H9 (cell line): Measurements from ENCODE around the gene CSDE1. TPM values are rescaled to one million over a fixed set of nuclear protein-coding genes. Genes with fewer than 3 reads are reported as not detected.
A peak's percentile ranks its signal among the peaks of the same experiment; 100 is the strongest.

ENCODE experiments used
- DNase-seq: peaks from one replicate; pipeline ENCODE4 v3.0.0-alpha.2; 2017
- H2AFZ ChIP-seq: one replicate; pipeline ENCODE4 v1.6.1; 2013; ENCODE audit warnings: mild to moderate bottlenecking, low read length, control low read depth, moderate library complexity
- H2AK5ac ChIP-seq: 2 replicates; pipeline ENCODE4 v1.6.1; 2013; ENCODE audit warnings: low read length, control low read depth, mixed read lengths; ENCODE audit not compliant: insufficient read length
- H2BK120ac ChIP-seq: one replicate; pipeline ENCODE4 v1.6.1; 2013; ENCODE audit warnings: low read depth, mild to moderate bottlenecking, low read length, control low read depth, inconsistent platforms; ENCODE audit not compliant: poor library complexity, severe bottlenecking
- H2BK12ac ChIP-seq: 2 replicates; pipeline ENCODE4 v1.6.1; 2013; ENCODE audit warnings: low read length, control low read depth, mixed read lengths, low read depth; ENCODE audit not compliant: insufficient read length
- H2BK15ac ChIP-seq: 2 replicates; pipeline ENCODE4 v1.6.1; 2013; ENCODE audit warnings: low read depth, low read length, control low read depth
- H2BK20ac ChIP-seq: one replicate; pipeline ENCODE4 v1.6.1; 2013; ENCODE audit warnings: low read depth, mild to moderate bottlenecking, low read length, control low read depth, inconsistent platforms; ENCODE audit not compliant: poor library complexity, severe bottlenecking
- H2BK5ac ChIP-seq: 2 replicates; pipeline ENCODE4 v1.6.1; 2013; ENCODE audit warnings: low read length, control low read depth, mixed read lengths; ENCODE audit not compliant: insufficient read length
- H3K14ac ChIP-seq: 2 replicates; pipeline ENCODE4 v1.6.1; 2013; ENCODE audit warnings: low read length, control low read depth; ENCODE audit not compliant: insufficient read depth
- H3K18ac ChIP-seq: 2 replicates; pipeline ENCODE4 v1.6.1; 2013; ENCODE audit warnings: low read depth, mild to moderate bottlenecking, mixed read lengths, low read length, control low read depth; ENCODE audit not compliant: insufficient read length
- H3K23ac ChIP-seq: 2 replicates; pipeline ENCODE4 v1.6.1; 2013; ENCODE audit warnings: low read length, control low read depth, mixed read lengths, low read depth; ENCODE audit not compliant: insufficient read length
- H3K23me2 ChIP-seq: 2 replicates; pipeline ENCODE4 v1.6.1; 2013; ENCODE audit warnings: low read depth, mild to moderate bottlenecking, mixed read lengths, low read length, control low read depth; ENCODE audit not compliant: insufficient read length, poor library complexity, severe bottlenecking
- H3K27ac ChIP-seq: 2 replicates; pipeline ENCODE4 v1.5.1; 2013; ENCODE audit warnings: low read length, control low read depth, mixed read lengths, low read depth; ENCODE audit not compliant: insufficient read length
- H3K27me3 ChIP-seq: 2 replicates; pipeline ENCODE4 v1.6.1; 2013; ENCODE audit warnings: low read length, control low read depth, inconsistent platforms; ENCODE audit not compliant: insufficient read depth
- H3K4ac ChIP-seq: 2 replicates; pipeline ENCODE4 v1.6.1; 2013; ENCODE audit warnings: low read depth, mild to moderate bottlenecking, control low read depth, inconsistent platforms, low read length, moderate library complexity
- H3K4me1 ChIP-seq: 2 replicates; pipeline ENCODE4 v1.6.1; 2013; ENCODE audit warnings: low read length, control low read depth, inconsistent platforms; ENCODE audit not compliant: insufficient read depth
- H3K4me2 ChIP-seq: 2 replicates; pipeline ENCODE4 v1.6.1; 2013; ENCODE audit warnings: low read length, control low read depth, mixed read lengths; ENCODE audit not compliant: insufficient read length, insufficient read depth
- H3K56ac ChIP-seq: 2 replicates; pipeline ENCODE4 v1.6.1; 2013; ENCODE audit warnings: low read depth, mild to moderate bottlenecking, mixed read lengths, low read length, control low read depth; ENCODE audit not compliant: insufficient read length
- H3K79me1 ChIP-seq: 2 replicates; pipeline ENCODE4 v1.6.1; 2013; ENCODE audit warnings: low read depth, mild to moderate bottlenecking, moderate library complexity, low read length, control low read depth, inconsistent platforms; ENCODE audit not compliant: insufficient read depth, poor library complexity, severe bottlenecking
- H3K79me2 ChIP-seq: 2 replicates; pipeline ENCODE4 v1.6.1; 2013; ENCODE audit warnings: low read length, control low read depth, inconsistent platforms; ENCODE audit not compliant: insufficient read depth
- H3K9ac ChIP-seq: 2 replicates; pipeline ENCODE4 v1.6.1; 2013; ENCODE audit warnings: low read length, control low read depth, mixed read lengths; ENCODE audit not compliant: insufficient read length; ENCODE audit errors: extremely low read depth
- H3K9me3 ChIP-seq: one replicate; pipeline ENCODE4 v1.6.1; 2013; ENCODE audit warnings: low read depth, low read length, inconsistent platforms; ENCODE audit not compliant: control insufficient read depth
- H3T11ph ChIP-seq: one replicate; pipeline ENCODE4 v1.6.1; 2013; ENCODE audit warnings: mild to moderate bottlenecking, low read length, control low read depth, inconsistent platforms
- H4K20me1 ChIP-seq: one replicate; pipeline ENCODE4 v1.6.1; 2013; ENCODE audit not compliant: control insufficient read depth, insufficient read length, insufficient read depth
- H4K5ac ChIP-seq: 2 replicates; pipeline ENCODE4 v1.6.1; 2013; ENCODE audit warnings: low read depth, mild to moderate bottlenecking, mixed read lengths, low read length, control low read depth; ENCODE audit not compliant: insufficient read length
- H4K8ac ChIP-seq: replicated peaks from 2 replicates; pipeline ENCODE4 v1.6.1; 2013; ENCODE audit warnings: low read length, control low read depth, mixed read lengths, low read depth; ENCODE audit not compliant: insufficient read length
- H4K91ac ChIP-seq: 2 replicates; pipeline ENCODE4 v1.6.1; 2013; ENCODE audit warnings: low read depth, mild to moderate bottlenecking, moderate library complexity, mixed read lengths, low read length, control low read depth; ENCODE audit not compliant: insufficient read length
- H3K27ac Mint-ChIP-seq, 3 experiments: 2 replicates in 2 of 3; 3 replicates in 1 of 3; pipeline ENCODE4 v1.8.0; 2020 to 2021; ENCODE audit warnings: mixed read lengths in 3 of 3, mild to moderate bottlenecking in 1 of 3, moderate library complexity in 1 of 3
- H3K27me3 Mint-ChIP-seq: 2 replicates; pipeline ENCODE4 v1.8.0; 2021; ENCODE audit warnings: low read depth, mild to moderate bottlenecking, moderate library complexity, mixed read lengths
- H3K36me3 Mint-ChIP-seq, 3 experiments: 2 replicates in 2 of 3; 3 replicates in 1 of 3; pipeline ENCODE4 v1.8.0; 2020 to 2021; ENCODE audit warnings: low read depth in 3 of 3, mixed read lengths in 3 of 3; ENCODE audit not compliant: insufficient read depth in 1 of 3
- H3K4me1 Mint-ChIP-seq, 2 experiments: 2 replicates each; pipeline ENCODE4 v1.8.0; 2020; ENCODE audit warnings: mixed read lengths in 2 of 2
- H3K4me3 Mint-ChIP-seq, 2 experiments: 2 replicates in 1 of 2; 3 replicates in 1 of 2; pipeline ENCODE4 v1.8.0; 2020 to 2021; ENCODE audit warnings: mild to moderate bottlenecking in 2 of 2, mixed read lengths in 2 of 2, moderate library complexity in 1 of 2
- H3K9me3 Mint-ChIP-seq, 2 experiments: 2 replicates in 1 of 2; 3 replicates in 1 of 2; pipeline ENCODE4 v1.8.0; 2020; ENCODE audit warnings: mild to moderate bottlenecking in 2 of 2, mixed read lengths in 2 of 2, moderate library complexity in 1 of 2
- CTCF ChIP-seq: fragments of 200-600 bp; sonication (generic); conservative IDR thresholded peaks from 3 replicates; pipeline ENCODE4 v1.8.0; 2021; ENCODE audit warnings: antibody characterized with exemption, mild to moderate bottlenecking
- WGBS: extraction: QIAGEN DNeasy Blood & Tissue Kit; methylation state at CpG from one replicate; pipeline ENCODE4 v1.1.7; 2013; ENCODE audit warnings: missing lambda C conversion rate, low lambda C conversion rate, mixed read lengths; ENCODE audit not compliant: insufficient read length; ENCODE audit errors: extremely low coverage; 5-methylcytosine and 5-hydroxymethylcytosine counted together
- total RNA-seq: library from RNA; stranded (reverse); gene quantifications from 2 replicates; pipeline ENCODE4 v1.2.1, GENCODE V29; 2021

CSDE1 gene
- total RNA-seq, 1 experiment from 2014 or later, result 645 TPM

GRCh38 chr1:114670083-114671010, 87.4 kb downstream of the CSDE1 start:
- peak overlapping the region in 2 of 3 experiments; percentile 80 to 93; a peak in 4 of 7 replicates for H3K27ac Mint-ChIP-seq
- H3K14ac ChIP-seq, result no peak overlapping the region; the same call in 1 of the 2 replicates
- H3K9me3 ChIP-seq, result no peaks in the 10 kb centered on the region
- no peak overlapping the region for H4K91ac ChIP-seq
- H3K79me2 ChIP-seq, result no peaks in the 10 kb centered on the region
- H3K9me3 Mint-ChIP-seq, result no peaks in the 10 kb centered on the region; a peak in 1 of 5 replicates
- peak overlapping the region; percentile 17 for H2AFZ ChIP-seq
- peaks cover 9% of the 10 kb centered on the region in 2 experiments for H3K4me1 Mint-ChIP-seq
- H3K4me3 Mint-ChIP-seq, result peak overlapping the region; percentile 82 to 93
- TF ChIP-seq CTCF, result no peak; the same call in 2 of the 3 replicates
- H2BK120ac ChIP-seq, result no peak overlapping the region
- H2BK12ac ChIP-seq, result no peak overlapping the region
- H3K56ac ChIP-seq, result no peak overlapping the region
- no peaks in the 10 kb centered on the region for H3K27me3 ChIP-seq
- 0 out of 2 replicates have a peak overlapping the region, but pooled peaks have one; percentile 44 for H2BK15ac ChIP-seq
- no peak overlapping the region for H3K23ac ChIP-seq
- no peaks in the 10 kb centered on the region for H3K4me1 ChIP-seq
- H2BK20ac ChIP-seq, result no peak overlapping the region
- H2BK5ac ChIP-seq, result no peak overlapping the region
- peak; percentile 96 for DNase-seq
- H3K27ac ChIP-seq, result no peak overlapping the region
- WGBS, result no CpG with 5 or more reads among the region's 45 CpGs
- no peak overlapping the region for H4K8ac ChIP-seq
- peaks cover 14% of the 10 kb centered on the region for H3K23me2 ChIP-seq
- H2AK5ac ChIP-seq, result no peak overlapping the region
- H3K36me3 Mint-ChIP-seq, result no peaks in the 10 kb centered on the region
- no peaks in the 10 kb centered on the region for H4K20me1 ChIP-seq
- no peak overlapping the region for H3K4ac ChIP-seq
- peaks cover 24% of the 10 kb centered on the region for H3K27me3 Mint-ChIP-seq
- H3K79me1 ChIP-seq, result no peaks in the 10 kb centered on the region
- peak overlapping the region; percentile 31 for H3K9ac ChIP-seq
- no peak overlapping the region for H3T11ph ChIP-seq
- H4K5ac ChIP-seq, result no peak overlapping the region
- peak overlapping the region; percentile 99 for H3K4me2 ChIP-seq
- H3K18ac ChIP-seq, result peak overlapping the region; percentile 47
